Fibroblast of gingiva (primary cell): Measurements from ENCODE around the gene FAM131A.

Source experiments
- DNase-seq: peaks from one replicate; pipeline ENCODE4 v3.0.0-alpha.2; 2011; ENCODE audit warnings: low read depth

The FAM131A gene

GRCh38 chr3:184357248-184358123 is 20.1 kb downstream of the FAM131A start:
- no peak for DNase-seq

GRCh38 chr3:184358124-184358767 is 20.8 kb downstream of the FAM131A start:
- DNase-seq = no peak

GRCh38 chr3:184358921-184359350 is 21.5 kb downstream of the FAM131A start:
- DNase-seq = no peak

- DNase-seq = no peak
Measured at GRCh38 chr3:184359610-184360009, 22.2 kb downstream of the FAM131A start.

- no peak for DNase-seq
Measured at GRCh38 chr3:184360070-184360928, 22.9 kb downstream of the FAM131A start.

- DNase-seq = no peak
Measured at GRCh38 chr3:184360929-184361531, 23.6 kb downstream of the FAM131A start.

GRCh38 chr3:184361532-184361931 is 24.1 kb downstream of the FAM131A start, which contains the start of the genes CLCN2 and POLR2H:
TSS of gene CLCN2 (minus strand) at chr3:184361605. CDS start at chr3:184361479, 126 bp downstream.
TSS of gene POLR2H (plus strand) at chr3:184361710. CDS start at chr3:184363493, 1,783 bp downstream.
- DNase-seq = peak; percentile 51

GRCh38 chr3:184361932-184362667 is 24.7 kb downstream of the FAM131A start:
- DNase-seq = peak; percentile 81

GRCh38 chr3:184362668-184363546 is 25.5 kb downstream of the FAM131A start:
- peak; percentile 96 for DNase-seq

GRCh38 chr3:184366619-184367289 is 29.4 kb downstream of the FAM131A start:
- peak; percentile 96 for DNase-seq

- no peak for DNase-seq
Measured at GRCh38 chr3:184368116-184368515, 30.7 kb downstream of the FAM131A start.

GRCh38 chr3:184368586-184369183 is 31.3 kb downstream of the FAM131A start:
- peak; percentile 81 for DNase-seq

GRCh38 chr3:184371570-184372018 is 34.2 kb downstream of the FAM131A start:
- DNase-seq = peak; percentile 83

- no peak for DNase-seq
Measured at GRCh38 chr3:184372296-184372821, 35.0 kb downstream of the FAM131A start.

- no peak for DNase-seq
Measured at GRCh38 chr3:184372911-184373310, 35.5 kb downstream of the FAM131A start.

GRCh38 chr3:184373422-184373821 is 36.0 kb downstream of the FAM131A start:
- DNase-seq = no peak

- no peak for DNase-seq
Measured at GRCh38 chr3:184375747-184376461, 38.5 kb downstream of the FAM131A start.

GRCh38 chr3:184377374-184377773 is 40.0 kb downstream of the FAM131A start:
- DNase-seq = no peak
